ENCODE measurements around the gene RAB26.
A peak's percentile ranks its signal among the peaks of the same experiment; 100 is the strongest.
"Not testable (repeated sequence)": the region's sequence is repeated elsewhere in the genome, so short reads cannot be mapped to it uniquely, and the experiment has no call there.

The RAB26 gene, protein sequence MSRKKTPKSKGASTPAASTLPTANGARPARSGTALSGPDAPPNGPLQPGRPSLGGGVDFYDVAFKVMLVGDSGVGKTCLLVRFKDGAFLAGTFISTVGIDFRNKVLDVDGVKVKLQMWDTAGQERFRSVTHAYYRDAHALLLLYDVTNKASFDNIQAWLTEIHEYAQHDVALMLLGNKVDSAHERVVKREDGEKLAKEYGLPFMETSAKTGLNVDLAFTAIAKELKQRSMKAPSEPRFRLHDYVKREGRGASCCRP

DNA sequence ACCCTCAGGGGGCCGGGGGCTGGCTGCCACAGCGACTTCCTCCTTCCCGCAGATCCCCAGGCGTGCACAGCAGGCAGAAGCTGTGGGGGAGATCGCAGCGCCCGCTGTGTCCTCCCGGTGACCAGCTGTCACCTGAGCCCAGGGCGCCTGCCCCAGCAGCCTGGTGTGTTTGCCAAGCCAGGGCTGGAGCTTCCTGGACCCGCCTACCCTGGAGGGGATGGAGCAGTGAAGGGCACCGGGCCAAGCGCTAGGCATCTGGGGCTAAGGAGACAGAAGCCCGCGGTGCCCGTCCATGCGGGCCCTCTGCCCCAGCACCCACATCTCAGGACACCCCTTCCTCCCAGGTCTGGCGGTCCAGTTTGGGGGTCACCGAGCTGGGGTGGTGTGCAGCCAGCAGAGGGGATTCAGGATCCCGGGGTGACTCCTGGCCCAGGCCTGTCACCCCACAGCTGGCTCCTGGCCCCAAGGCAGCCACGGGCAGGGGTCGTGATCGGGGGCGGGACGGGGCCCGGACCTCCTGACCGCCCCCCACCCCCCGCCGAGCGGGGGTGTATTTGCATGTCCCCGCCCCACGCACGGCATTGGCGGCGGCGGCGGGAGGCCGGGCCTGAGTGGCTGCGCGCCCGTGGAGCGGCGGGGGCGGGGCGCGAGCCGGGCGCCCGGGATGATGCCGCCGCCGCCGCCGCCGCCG is at the start of gene RAB26:
Gene RAB26 (plus strand): TSS at position 645 of the 691 bp plus-strand sequence. CDS start 159 bp downstream, outside the sequence.
- peak; percentile 38 for DNase-seq

DNA sequence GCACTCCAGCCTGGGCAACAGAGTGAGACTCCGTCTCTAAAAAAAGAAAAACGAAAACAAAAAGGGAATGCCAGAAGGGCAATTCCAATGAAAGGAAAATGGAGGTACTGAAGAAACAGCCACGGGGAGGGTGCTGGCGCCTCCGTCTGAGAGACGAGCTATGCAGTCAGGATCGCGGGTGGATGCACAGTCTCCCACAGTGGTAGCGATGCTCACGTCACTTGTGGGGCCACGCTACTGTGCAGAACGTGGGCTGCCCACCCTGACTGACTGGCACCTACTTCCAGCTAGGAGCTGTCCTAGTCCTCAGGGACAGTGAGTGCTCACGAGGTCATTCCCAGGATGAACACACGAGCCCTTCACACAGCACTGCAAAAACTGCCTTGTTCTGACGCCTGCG is 46.8 kb upstream of the RAB26 start:
- not testable (repeated sequence) for DNase-seq

DNA sequence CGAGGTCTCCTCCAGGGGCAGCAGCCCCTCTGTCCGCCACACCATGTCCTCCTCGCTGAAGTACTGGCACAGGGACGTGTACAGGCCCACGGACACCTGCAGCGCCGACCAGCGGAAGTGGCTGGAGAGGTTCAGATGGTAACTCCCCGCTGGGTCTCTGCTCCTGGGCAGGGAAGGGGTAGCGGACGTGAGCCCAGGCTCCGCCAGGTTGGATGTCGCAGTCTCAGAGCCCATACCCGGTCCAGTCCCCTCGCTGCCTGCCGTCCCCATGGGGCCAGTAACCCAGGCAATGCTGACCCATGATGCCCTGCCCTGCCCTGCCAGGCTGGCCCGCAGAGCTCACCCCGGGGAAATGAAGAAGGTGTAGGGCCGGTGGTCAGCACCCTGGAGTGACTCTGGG is 46.0 kb upstream of the RAB26 start:
- DNase-seq, result no peak

DNA sequence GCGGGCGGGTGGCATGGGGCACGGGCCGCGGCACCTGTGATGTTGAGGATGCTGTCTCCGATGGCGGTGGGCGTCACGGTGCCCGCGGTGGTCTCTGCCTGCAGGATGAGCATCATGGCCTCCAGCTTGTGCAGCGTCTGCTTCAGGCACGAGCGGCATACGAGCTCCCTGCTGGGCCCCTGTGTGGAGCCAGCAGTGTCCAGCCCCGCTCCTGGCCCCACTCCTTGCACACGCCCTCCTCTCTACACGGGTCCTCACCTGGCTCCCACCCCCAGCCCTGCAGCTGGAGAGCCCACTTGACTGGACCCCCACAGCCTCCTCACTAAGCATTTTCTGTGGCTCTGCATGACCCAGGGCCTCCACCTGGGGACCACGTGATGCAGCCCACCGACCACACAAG is 44.0 kb upstream of the RAB26 start:
- not testable (repeated sequence) for DNase-seq

DNA sequence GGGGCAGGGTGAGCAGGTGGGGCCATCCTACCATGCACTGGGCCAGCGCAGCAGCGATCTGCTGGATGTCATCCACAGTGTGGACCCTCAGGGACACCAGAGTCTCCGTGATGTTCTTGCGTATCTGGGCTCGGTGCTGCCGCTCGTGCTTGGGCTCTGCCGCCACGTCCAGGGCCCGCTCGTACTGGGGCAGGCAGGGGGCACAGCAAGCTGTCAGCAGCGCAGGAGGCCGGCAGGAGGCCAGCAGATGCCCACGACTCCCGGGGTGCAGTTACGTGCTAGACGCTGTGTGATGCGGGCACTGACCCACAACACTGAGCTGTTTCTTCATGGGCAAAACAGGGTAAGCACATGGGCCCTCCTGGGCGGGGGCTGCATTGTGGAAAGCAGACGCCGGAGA is 43.1 kb upstream of the RAB26 start:
- DNase-seq, result not testable (repeated sequence)

DNA sequence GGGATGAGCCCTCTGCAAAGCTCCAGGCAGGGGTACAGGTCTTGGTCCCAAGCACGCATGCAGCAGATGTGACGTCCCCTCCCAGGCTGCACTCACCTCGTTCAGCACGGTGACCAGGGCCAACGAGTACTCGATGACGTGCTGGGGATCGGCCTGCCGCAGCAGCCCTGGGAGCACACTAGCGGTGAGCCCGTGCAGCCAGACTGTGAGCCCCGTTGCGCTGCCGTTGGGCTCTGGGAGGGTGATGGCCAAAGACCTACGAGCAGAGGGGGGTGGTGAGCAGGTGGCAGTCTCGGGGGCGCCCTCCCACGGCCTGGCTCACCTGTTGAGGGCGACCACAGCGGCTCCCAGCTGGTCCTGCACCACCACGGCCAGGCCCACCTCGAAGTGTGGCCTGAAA is 42.7 kb upstream of the RAB26 start:
- DNase-seq, result not testable (repeated sequence)

DNA sequence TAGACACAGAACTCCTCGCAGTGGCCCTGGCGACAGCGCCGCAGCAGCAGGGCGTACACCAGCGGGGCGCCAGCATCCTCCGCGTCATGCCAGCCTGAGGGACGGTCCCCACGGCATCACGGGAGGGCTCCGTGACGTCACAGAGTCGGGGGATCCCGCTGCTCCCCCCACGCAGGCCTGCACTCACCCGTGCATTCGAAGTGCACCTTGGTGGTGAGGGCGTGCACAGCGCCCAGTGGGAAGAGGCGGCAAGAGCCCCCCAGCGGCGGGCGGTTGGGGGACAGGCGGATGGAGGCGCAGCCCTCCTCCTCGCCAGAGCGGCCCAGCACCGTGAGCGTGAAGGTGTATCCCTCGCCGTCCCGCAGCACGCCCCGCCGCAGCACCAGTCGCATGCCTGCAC is 42.2 kb upstream of the RAB26 start:
- DNase-seq, result not testable (repeated sequence)

DNA sequence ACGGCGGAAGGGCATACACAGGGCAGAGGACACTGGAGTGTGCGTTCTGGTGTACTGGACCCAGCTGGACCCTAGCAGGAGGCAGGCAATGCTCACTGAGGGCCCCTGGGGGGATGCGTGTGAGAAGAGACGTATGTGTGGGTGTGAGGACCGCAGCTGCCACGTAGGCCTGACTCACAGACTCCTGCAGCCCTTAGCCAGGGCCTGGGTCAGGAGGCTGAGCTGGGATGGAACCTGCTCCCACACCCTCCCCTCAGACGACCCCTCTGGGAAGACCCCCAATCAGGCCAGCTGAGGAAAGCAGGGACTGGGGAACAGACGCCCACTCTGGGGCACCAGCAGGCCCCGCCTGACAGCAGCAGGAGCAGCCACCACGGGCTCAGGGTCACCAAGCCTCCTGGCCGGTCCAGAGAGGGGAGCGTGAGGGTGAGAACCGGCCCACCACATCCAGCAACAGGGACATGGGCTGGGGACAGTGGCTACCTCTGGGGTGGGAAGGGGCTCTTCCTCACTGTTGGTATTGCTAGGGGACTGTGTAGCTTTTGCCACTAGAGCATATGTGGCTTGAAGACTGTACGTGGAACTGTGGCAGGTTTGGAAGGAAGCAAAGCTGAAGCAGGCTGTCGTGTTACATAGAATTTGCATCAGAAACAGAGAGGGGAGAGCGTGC is 41.2 kb upstream of the RAB26 start:
- not testable (repeated sequence) for DNase-seq

DNA sequence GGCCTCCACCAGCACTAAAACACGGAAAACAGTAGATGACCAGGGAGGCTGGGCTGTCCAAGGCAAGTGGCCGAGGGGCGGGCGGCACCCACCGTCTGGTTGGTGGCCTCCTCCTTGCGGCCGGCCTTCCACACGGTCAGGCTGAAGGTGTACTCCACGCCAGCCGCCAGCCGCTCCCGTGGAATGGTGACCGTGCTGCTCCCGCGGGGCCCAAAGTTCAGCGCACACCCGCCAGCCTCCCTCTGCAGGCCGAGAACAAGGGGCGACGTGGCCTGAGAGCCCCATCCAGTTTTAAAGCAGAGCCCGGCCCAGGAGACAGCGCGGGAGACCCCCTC is 40.7 kb upstream of the RAB26 start:
- DNase-seq, result not testable (repeated sequence)

DNA sequence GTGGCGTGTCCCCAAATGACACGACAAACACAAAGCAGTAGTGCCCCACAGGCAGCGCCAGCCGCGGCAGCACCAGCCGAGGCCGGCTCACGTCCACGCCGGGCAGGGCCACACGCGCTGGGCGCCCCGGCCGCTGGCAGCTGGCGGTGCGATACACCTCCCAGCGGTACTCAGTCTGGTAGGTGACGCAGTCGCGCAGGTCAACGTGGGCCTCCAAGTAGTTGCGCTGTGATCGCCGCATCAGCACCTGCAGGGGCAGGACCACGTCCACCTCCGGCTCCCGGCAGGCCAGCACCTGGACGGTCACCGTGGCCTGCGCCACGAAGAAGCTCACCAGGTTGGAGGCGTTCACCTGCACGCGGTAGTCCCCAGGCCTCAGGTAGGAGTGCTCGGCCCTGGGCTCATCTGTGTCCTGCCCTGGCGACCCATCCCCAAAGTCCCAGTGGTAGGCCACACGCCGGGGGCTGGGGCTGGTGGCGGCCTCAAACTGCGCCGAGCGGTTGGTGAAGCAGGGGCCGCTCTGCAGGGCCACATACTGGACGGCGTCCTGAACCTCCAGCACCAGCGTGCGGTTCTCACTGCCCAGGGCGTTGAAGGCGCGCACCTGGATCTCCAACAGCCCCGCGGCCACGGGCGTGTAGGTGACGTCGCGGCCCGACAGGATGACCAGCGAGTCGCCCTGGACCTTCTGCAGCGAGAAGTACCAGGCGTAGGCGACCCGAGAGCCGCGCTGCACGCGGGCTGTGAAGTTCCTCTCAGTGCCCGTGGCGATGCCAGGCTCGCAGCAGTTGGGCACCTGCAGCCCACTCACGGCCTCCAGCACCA is 39.8 kb upstream of the RAB26 start:
- DNase-seq, result not testable (repeated sequence)

DNA sequence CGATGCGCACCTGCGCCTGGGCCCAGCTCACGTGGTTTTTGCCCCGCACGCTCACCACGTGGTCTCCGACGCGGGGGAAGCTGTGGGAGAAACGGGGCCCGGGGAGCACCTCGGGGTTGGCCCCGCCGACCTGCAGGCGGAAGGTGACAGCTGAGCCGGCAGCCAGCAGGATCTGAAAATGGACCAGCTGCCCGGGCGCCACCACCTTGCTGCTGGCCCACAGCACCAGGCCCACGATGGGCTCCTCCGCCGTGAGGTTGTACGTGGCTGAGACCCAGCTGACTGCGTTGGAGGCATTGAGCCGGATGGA is 39.2 kb upstream of the RAB26 start:
- DNase-seq, result not testable (repeated sequence)

DNA sequence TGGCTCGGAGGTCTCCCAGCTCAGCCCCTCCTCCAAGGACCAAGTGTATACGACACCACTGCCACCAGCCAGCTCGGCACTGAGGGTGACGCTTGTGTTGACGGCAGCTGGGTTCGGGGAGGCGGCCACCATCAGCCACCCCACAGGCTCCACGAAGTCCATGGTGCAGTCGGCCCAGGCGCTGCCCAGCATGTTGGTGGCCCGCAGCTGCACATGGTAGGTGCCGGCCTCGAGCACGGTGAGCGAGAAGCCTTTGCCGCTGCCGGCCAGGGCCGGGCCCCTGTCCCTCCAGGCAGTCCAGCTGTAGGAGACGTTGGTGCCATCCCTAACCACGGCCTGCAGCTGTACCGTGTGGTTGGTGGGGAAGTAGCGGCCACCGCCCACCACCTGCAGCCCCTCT is 38.6 kb upstream of the RAB26 start:
- not testable (repeated sequence) for DNase-seq

DNA sequence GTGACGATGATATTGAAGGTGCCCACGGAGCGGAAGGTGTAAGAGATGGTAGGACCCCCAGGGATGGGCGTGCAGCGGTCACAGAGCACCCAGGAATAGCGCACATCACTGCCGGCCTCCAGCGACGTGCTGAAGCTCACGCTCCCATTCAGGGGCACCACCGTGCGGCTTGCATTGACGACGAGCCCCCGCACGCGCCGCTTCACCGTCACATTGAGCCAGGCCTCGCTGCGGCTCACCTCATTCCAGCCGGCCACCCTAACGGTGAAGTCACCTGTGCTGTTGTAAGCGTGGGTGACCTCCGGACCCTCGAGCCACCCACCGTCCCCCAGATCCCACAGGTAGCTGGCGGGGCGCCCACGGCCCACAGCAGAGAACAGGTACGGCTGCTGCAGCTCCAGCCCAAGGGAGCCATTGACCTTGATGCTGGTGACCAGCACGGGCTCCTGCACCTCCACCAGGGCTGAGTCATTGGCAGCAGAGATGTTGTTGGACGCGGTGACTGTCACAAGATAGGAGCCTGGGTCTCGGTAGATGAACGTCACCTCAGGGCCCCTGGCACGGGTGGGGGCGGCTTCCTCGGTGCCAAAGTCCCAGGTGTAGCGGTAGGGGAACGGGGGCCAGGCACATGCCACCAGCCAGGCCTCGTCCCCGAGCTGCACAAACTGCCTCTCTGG is 38.0 kb upstream of the RAB26 start:
- not testable (repeated sequence) for DNase-seq

DNA sequence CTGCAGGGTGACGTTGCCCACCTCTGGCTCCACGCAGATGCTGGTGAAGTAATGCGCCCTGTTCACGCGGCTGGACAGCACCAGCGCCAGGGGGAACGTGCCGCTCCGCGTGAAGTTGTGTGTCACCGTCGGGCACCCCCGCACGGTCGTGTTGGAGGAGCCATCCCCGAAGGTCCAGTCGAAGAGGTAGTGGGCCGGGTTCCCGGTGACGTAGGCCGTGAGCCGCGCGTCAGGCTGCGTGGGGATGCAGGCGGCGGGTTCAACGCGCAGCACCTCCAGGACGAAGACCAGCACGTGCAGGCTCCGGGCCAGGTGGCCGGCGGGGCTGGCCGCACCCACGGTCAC is 37.4 kb upstream of the RAB26 start:
- not testable (repeated sequence) for DNase-seq

DNA sequence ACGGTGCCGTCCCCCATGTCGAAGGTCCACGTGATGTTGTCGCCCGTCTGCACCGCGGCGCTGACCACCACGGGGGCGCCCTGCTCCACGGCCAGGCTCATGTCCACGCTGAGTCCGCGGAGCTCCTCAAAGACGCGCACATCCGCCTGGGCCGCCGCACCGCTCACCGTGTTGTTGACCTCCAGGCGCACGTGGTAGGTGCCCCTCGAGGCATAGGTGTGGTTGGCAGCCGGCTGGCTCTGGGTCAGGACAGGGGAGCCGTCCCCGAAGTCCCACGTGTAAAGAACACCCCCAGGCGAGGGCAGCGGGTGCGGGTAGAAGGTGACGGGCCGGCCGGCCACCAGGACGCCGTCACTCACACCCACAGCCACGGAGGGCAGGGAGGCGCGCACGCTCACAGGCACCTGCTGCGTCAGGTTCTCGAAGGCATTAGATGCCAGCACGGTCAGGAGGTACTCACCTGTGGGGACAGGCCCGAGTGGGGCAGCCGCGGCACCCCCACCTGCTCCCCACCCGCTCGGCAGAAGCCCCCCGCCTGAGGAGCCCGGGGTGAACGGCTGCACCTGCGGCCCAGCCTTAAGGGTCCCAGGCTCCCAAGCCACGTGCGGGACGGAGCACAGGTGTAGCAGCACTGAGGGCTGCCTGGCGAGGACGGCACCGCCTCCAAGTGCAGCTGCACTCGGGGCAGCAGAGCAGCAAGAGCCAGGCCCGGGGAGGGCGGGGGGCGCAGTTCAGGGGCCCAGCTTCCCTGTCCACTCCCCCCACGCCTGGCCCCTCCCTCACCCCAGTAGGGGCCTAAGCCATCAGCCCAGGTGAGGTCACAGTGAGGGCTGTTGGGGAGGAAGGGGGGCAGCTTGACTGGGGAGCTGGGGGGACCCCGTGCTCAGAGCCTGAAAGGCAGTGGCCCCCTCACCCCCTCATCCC is 36.8 kb upstream of the RAB26 start:
- DNase-seq, result not testable (repeated sequence)

DNA sequence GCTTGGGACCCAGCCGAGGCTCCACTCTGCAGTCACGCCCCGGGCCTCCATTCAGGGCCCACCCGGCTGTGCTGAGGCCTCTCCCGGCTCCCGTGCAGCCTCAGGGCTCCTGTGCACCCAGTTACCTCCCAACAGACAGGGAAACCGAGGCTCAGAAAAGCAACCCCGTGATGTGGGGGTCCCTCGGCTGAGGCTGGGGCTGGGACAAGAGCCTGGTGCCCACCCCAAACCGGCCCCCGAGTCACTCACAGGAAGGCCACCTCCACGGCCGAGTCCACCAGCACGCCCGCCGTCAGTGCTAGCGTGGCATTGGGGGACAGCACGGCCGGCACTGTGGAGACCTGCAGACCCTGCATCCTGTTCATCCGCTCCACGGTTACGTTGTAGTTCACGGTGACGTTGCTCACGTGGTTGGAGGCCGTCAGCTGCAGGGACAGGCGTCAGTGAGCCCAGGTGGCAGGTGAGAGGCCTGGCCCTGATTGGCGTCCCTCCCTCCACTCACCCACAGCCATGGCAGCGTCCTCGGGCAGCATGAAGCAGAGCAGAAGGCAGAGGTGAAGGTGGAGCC is 35.8 kb upstream of the RAB26 start:
- not testable (repeated sequence) for DNase-seq

DNA sequence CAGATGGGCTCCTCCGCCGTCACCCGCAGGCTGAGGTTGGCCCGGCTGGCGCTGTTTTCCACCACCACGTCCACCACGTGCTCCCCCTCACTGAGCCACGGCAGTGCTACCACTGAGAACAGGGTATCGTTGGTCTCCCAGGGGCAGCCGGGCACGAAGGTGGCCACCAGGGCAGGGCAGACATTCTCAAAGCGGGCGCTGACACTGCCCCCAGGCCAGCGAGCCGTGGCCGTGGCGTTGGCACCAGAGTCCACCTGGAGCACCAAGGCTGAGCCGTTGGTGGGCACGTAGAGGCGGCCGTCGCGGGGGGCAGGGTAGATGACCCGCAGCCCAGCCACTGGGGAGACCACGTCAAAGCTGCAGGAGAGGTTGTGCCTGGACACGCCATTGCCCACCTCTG is 34.2 kb upstream of the RAB26 start:
- DNase-seq, result not testable (repeated sequence)

DNA sequence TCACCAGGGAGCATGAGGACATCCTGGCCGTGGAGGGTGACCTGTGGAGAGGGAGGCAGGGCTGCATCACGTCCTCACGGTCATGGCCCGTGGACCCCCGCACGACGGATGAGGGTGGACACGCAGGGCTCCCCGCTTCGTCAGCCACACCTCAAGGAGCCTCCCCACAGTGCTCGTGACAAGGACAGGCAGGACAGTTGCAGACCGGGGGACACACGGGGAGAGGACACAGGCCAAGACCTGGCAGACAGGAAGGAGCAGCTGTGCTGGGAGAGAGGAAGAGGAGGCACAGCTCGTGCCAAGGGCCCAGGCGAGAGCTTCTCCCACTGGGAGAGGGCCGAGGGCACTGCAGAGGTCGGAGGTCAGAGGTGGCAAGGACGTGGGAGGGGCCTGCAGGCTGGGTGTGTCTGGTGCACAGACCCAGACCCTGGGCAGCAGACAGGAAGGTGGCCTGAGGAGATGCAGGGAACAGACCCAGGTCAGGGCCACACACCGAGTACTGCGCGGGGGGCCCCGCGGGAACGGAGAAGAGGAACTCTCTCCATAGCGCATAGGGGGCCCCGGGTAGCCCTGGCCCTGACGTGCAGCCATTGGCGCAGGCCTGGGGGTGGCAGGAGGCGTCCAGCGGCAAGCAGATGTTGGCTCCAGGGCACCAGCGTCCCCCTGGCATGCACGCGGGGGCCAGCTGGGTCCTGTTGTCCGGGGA is 33.4 kb upstream of the RAB26 start:
- DNase-seq, result not testable (repeated sequence)

DNA sequence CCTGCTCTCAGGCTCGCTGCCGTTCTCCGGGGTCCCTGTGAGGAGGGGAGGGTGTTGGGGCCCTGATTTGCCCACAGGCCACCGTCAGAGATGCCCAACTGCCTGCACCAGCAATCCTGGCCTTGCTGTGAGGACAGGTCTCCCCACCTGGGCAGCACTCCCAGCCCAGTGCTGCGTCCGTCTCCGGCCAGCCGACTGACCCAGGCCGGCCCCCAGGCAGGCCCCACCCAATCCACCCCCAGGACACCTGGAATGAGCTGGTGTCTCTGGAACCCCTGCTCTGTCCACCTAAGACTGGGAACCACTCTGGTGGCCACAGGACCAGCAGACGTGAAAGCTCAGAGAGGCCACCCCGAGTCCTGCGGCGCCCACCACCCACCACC is 32.8 kb upstream of the RAB26 start:
- no peak for DNase-seq

DNA sequence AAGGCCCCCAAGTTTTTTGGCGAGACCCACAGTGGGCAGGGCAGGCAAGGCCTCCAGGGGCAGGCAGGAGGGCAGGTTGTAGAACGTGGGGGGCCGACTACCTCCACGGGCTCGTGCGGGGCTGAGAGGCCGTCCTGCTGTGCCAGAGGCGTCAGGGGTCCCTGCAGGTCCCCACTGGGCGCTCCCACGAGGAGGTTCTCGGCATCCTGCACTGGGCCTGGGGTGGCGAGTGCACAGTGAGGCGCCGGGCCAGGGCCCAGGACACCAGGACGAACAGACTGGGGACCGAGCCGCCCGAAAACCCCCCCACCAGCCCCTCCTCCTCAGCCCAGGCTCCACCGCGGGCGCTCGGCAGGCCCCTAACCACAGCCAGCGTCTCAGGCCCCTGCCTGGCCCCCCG is 32.0 kb upstream of the RAB26 start:
- DNase-seq, result not testable (repeated sequence)

DNA sequence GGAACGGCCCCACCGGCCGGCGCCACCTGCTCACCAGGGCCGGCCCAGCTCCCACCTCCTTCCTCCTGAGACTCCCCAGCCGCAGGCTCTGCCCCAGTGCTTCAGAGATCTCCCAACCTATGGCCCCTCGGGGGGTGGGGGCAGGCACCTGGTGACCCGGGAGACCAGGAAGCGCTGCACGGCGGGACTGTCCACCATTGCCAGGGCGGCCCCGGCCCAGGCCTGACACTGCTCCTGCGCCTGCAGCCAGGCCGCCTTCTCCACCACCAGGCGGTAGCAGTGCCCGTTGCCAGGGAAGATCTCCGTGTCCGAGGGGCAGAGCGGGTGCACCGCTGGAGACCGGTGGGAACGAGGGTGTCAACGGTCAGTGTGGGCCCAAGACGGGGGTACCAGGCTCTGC is 31.1 kb upstream of the RAB26 start:
- DNase-seq, result not testable (repeated sequence)

Measured in activated effector memory CD4-positive, alpha-beta T cell treated with Interleukin-2 at 50 U/mL for 16 hours (primary cell).